ENCODE data around the gene ECSCR. TPM values are rescaled to one million over a fixed set of nuclear protein-coding genes. Genes with fewer than 3 reads are reported as not detected.
A peak's percentile ranks its signal among the peaks of the same experiment; 100 is the strongest.

ECSCR gene
- total RNA-seq, 1 experiment from 2014 or later: not detected

DNA sequence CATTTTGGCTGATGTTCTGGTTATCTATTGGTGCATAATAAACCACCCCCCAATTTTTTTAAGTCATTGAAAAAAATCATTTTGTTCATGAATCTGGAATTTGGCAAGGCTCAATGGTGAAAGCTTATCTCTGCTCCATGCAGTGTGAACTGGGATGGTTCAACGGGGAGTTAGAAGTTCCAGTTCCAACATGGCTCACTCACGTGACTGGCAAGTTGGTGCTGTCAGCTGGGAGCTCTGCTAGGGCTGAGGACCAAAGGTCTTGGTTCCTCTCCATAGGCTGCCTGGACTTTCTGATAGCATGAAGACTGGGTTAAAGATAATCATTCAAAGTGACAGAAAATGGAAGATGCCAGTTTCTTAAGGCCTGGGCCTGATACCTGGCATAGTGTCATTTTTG is 55.6 kb downstream of the ECSCR start:
- in situ Hi-C loops (cut with HindIII; ENCODE audit: low pct_unique_long_range_greater_than_20kb, low sequenced_read_pairs): loop anchor here (25.0 kb wide), 1 partner anchor 155 kb away; the partner anchor contains the start of gene UBE2D2
- no peak for DNase-seq (ENCODE audit: low read depth, low spot score)

DNA sequence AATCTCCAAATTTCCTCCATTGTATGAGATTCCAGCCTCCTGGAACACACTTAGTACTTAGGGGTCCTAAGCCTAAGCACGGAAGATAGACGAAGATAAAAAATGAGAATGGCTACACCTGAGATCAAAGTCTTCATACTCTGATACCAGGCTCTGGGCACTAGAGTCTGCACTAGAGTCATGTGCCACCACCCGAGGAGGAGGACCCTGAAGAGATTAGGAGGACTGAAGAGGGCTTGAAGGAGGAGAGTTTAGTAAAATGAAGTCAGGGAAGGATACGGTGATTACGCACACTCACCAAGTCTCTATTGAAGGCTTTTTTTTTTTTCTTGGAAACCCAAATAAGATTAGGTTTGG is 58.1 kb downstream of the ECSCR start:
- DNase-seq (ENCODE audit: low read depth, low spot score): no peak
- in situ Hi-C loops (cut with HindIII; ENCODE audit: low pct_unique_long_range_greater_than_20kb, low sequenced_read_pairs): loop anchor here (25.0 kb wide), 1 partner anchor 158 kb away; the partner anchor contains the start of gene UBE2D2

- peak; percentile 97 for DNase-seq (ENCODE audit: low read depth, low spot score)
- in situ Hi-C loops (cut with HindIII; ENCODE audit: low pct_unique_long_range_greater_than_20kb, low sequenced_read_pairs): loop anchor here (25.0 kb wide), 1 partner anchor 158 kb away; the partner anchor contains the start of gene UBE2D2
Measured at GRCh38 chr5:139403787-139404483, 58.6 kb downstream of the ECSCR start, which contains the start of gene SPATA24. TSS of gene SPATA24 (minus strand) at chr5:139404089. CDS start at chr5:139404060, 29 bp downstream.

GRCh38 chr5:139403418-139403786 is 59.1 kb downstream of the ECSCR start:
- no peak for DNase-seq (ENCODE audit: low read depth, low spot score)
- in situ Hi-C loops (cut with HindIII; ENCODE audit: low pct_unique_long_range_greater_than_20kb, low sequenced_read_pairs): loop anchor here (25.0 kb wide), 1 partner anchor 159 kb away; the partner anchor contains the start of gene UBE2D2

GRCh38 chr5:139402561-139403158 is 59.9 kb downstream of the ECSCR start:
- DNase-seq (ENCODE audit: low read depth, low spot score): peak; percentile 65
- in situ Hi-C loops (cut with HindIII; ENCODE audit: low pct_unique_long_range_greater_than_20kb, low sequenced_read_pairs): loop anchor here (25.0 kb wide), 1 partner anchor 160 kb away; the partner anchor contains the start of gene UBE2D2

DNA sequence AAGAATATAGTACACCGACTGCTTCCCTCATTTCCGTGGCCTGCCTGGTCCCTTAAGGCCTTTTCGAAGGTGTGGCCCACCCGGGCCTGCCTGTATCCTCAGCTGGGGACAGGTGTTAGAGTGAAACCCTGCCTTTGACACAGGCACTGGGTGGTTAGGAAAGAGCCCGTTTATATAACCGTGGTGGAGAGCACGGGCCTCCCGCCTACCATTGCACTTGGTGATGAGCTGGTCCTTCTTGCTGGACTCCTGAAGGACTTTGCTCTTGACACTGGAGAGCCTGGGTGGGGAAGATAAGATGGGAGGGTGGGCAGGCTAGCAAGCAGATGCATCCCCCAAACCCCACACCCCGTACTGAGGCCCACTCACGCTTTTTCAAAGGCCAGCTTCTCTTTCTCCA is 61.0 kb downstream of the ECSCR start:
- in situ Hi-C loops (cut with HindIII; ENCODE audit: low pct_unique_long_range_greater_than_20kb, low sequenced_read_pairs): loop anchor here (25.0 kb wide), 1 partner anchor 161 kb away; the partner anchor contains the start of gene UBE2D2

DNA sequence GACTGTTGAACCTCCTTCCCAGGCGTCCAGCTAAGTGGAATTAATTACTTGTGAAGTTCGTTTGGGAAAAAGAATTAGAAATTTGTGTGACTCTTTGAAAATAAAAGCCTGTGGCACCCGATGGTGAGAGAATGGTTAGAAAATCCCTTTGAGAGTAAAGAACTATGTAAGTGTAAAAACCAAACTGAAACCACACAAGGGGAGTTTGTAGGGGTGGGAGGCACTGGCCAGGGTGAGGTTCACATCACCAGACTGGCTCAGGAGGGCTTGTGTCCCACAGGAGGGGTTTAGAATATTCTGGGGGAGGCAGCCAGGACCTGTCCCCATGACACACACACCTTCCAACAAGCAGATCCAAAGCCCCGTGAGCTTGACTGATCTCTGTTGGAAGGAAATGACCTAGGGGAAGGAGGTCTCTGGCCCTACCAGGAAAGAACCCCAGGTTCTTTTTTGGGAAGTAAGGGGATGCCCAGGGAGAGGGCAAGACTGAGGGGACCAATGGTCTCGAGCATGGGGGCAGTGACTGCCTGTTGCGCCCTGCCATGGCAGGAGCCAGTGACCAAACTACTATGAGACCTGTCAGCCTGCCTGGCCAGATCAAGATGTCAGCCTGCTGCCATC is 62.9 kb downstream of the ECSCR start:
- in situ Hi-C loops (cut with HindIII; ENCODE audit: low pct_unique_long_range_greater_than_20kb, low sequenced_read_pairs): loop anchor here (25.0 kb wide), 1 partner anchor 163 kb away; the partner anchor contains the start of gene UBE2D2
- no peak for DNase-seq (ENCODE audit: low read depth, low spot score)

More for the DNA sequence above, 61.0 kb downstream of the ECSCR start:
- DNase-seq (ENCODE audit: low read depth, low spot score): no peak

Small RNA genes lying within 50 kb of the gene (small RNA-seq; reads per million reads assigned to genes)
- gene RNU5B-4P: 0.02 to 1.3 reads per million in 2 experiments

Other genes with a start within 250 kb of the ECSCR start
- 282 and 295 TPM in 2 replicates for gene MATR3, start 169.0 kb downstream of the ECSCR start, total RNA-seq (2014; rRNA removed; shearing (Covaris generic))
- gene PAIP2, start 120.9 kb downstream of the ECSCR start, total RNA-seq (2014; rRNA removed; shearing (Covaris generic)): 84.1 and 98.7 TPM in 2 replicates
- gene SLC23A1, start 79.4 kb downstream of the ECSCR start, total RNA-seq (2014; rRNA removed; shearing (Covaris generic)): not detected in 2 replicates
- not detected in 2 replicates for gene MZB1, start 72.8 kb downstream of the ECSCR start, total RNA-seq (2014; rRNA removed; shearing (Covaris generic))
- gene PROB1, start 67.6 kb downstream of the ECSCR start, total RNA-seq (2014; rRNA removed; shearing (Covaris generic)): 0.03 and 0.19 TPM in 2 replicates
- 9.7 and 13.3 TPM in 2 replicates for gene SPATA24, start 58.7 kb downstream of the ECSCR start, total RNA-seq (2014; rRNA removed; shearing (Covaris generic))
- gene DNAJC18, start 23.2 kb downstream of the ECSCR start, total RNA-seq (2014; rRNA removed; shearing (Covaris generic)): 6.0 and 9.0 TPM in 2 replicates
- not detected in 2 replicates for gene SMIM33, start 8.3 kb upstream of the ECSCR start, total RNA-seq (2014; rRNA removed; shearing (Covaris generic))
- gene STING1, start 20.0 kb upstream of the ECSCR start, total RNA-seq (2014; rRNA removed; shearing (Covaris generic)): 0.29 and 1.0 TPM in 2 replicates
- gene UBE2D2, start 98.6 kb upstream of the ECSCR start, total RNA-seq (2014; rRNA removed; shearing (Covaris generic)): 57.4 and 70.7 TPM in 2 replicates
- gene CXXC5, start 185.6 kb upstream of the ECSCR start, total RNA-seq (2014; rRNA removed; shearing (Covaris generic)): 14.7 and 16.6 TPM in 2 replicates

Data from SK-MEL-5 (cell line).